GM19467 (cell line): ENCODE data around the gene UBE3B.

Experiments
- ATAC-seq: cut with Tn5 transposase; IDR thresholded peaks from one replicate; pipeline ENCODE4 v1.9.1; 2021; ENCODE audit warnings: mild to moderate bottlenecking, moderate library complexity; ENCODE audit not compliant: unreplicated experiment

Gene UBE3B

GRCh38 chr12:109494348-109494881 is 17.0 kb downstream of the UBE3B start:
- no peak for ATAC-seq

GRCh38 chr12:109495012-109495411 is 17.6 kb downstream of the UBE3B start:
- ATAC-seq: no peak

GRCh38 chr12:109496306-109496705 is 18.9 kb downstream of the UBE3B start:
- no peak for ATAC-seq

- no peak for ATAC-seq
Observed at GRCh38 chr12:109497675-109498074, 20.2 kb downstream of the UBE3B start.

GRCh38 chr12:109500406-109501185 is 23.2 kb downstream of the UBE3B start:
- no peak for ATAC-seq

- ATAC-seq: no peak
Observed at GRCh38 chr12:109501299-109501698, 23.9 kb downstream of the UBE3B start.

- no peak for ATAC-seq
Observed at GRCh38 chr12:109502332-109502731, 24.9 kb downstream of the UBE3B start.

GRCh38 chr12:109503611-109504010 is 26.2 kb downstream of the UBE3B start:
- no peak for ATAC-seq

GRCh38 chr12:109504068-109504467 is 26.6 kb downstream of the UBE3B start:
- no peak for ATAC-seq

GRCh38 chr12:109510196-109510595 is 32.8 kb downstream of the UBE3B start:
- ATAC-seq: no peak

- ATAC-seq: no peak
Observed at GRCh38 chr12:109512608-109513007, 35.2 kb downstream of the UBE3B start.

- no peak for ATAC-seq
Observed at GRCh38 chr12:109513051-109513450, 35.6 kb downstream of the UBE3B start.

- no peak for ATAC-seq
Observed at GRCh38 chr12:109513977-109514376, 36.5 kb downstream of the UBE3B start.

- ATAC-seq: no peak
Observed at GRCh38 chr12:109517619-109518018, 40.2 kb downstream of the UBE3B start.

GRCh38 chr12:109518820-109519665 is 41.6 kb downstream of the UBE3B start:
- ATAC-seq: no peak

- no peak for ATAC-seq
Observed at GRCh38 chr12:109519787-109520186, 42.4 kb downstream of the UBE3B start.

GRCh38 chr12:109521831-109522230 is 44.4 kb downstream of the UBE3B start:
- no peak for ATAC-seq

GRCh38 chr12:109523071-109523470 is 45.6 kb downstream of the UBE3B start:
- ATAC-seq: no peak

GRCh38 chr12:109523504-109523903 is 46.1 kb downstream of the UBE3B start:
- no peak for ATAC-seq

GRCh38 chr12:109524466-109525278 is 47.2 kb downstream of the UBE3B start:
- no peak for ATAC-seq

GRCh38 chr12:109525279-109525585 is 47.8 kb downstream of the UBE3B start:
- ATAC-seq: no peak
